ENCODE measurements around the gene PDE6G.

The PDE6G gene

GRCh38 chr17:81656118-81656743 lies at the start of gene PDE6G:
Gene PDE6G (minus strand): TSS chr17:81656542. CDS start chr17:81653305, 3,237 bp downstream.
- DNase-seq (ENCODE audit: low read depth) = no peak

- DNase-seq (ENCODE audit: low read depth) = no peak
These were observed 49.3 kb upstream of the PDE6G start for GRCh38 chr17:81705518-81706231.

GRCh38 chr17:81703747-81704654 lies 47.7 kb upstream of the PDE6G start:
- no peak for DNase-seq (ENCODE audit: low read depth)

- DNase-seq (ENCODE audit: low read depth) = peak; percentile 80
These were observed 46.8 kb upstream of the PDE6G start, which contains the start of gene MRPL12 for GRCh38 chr17:81702934-81703746. Gene MRPL12 (plus strand): TSS chr17:81703367. CDS start chr17:81703502, 135 bp downstream.

- DNase-seq (ENCODE audit: low read depth) = no peak
These were observed 45.1 kb upstream of the PDE6G start for GRCh38 chr17:81701288-81702071.

GRCh38 chr17:81700353-81701287 lies 44.3 kb upstream of the PDE6G start:
- no peak for DNase-seq (ENCODE audit: low read depth)

- no peak for DNase-seq (ENCODE audit: low read depth)
These were observed 41.1 kb upstream of the PDE6G start for GRCh38 chr17:81697261-81698044.

GRCh38 chr17:81696218-81696941 lies 40.0 kb upstream of the PDE6G start:
- no peak for DNase-seq (ENCODE audit: low read depth)

GRCh38 chr17:81695801-81696200 lies 39.5 kb upstream of the PDE6G start:
- DNase-seq (ENCODE audit: low read depth) = no peak

GRCh38 chr17:81695211-81695610 lies 38.9 kb upstream of the PDE6G start:
- DNase-seq (ENCODE audit: low read depth) = no peak

- DNase-seq (ENCODE audit: low read depth) = no peak
These were observed 38.5 kb upstream of the PDE6G start for GRCh38 chr17:81694810-81695209.

- DNase-seq (ENCODE audit: low read depth) = no peak
These were observed 37.3 kb upstream of the PDE6G start for GRCh38 chr17:81693509-81694210.

- DNase-seq (ENCODE audit: low read depth) = no peak
These were observed 35.3 kb upstream of the PDE6G start for GRCh38 chr17:81691608-81692007.

GRCh38 chr17:81691196-81691595 lies 34.9 kb upstream of the PDE6G start:
- no peak for DNase-seq (ENCODE audit: low read depth)

GRCh38 chr17:81690549-81690948 lies 34.2 kb upstream of the PDE6G start:
- DNase-seq (ENCODE audit: low read depth) = no peak

- DNase-seq (ENCODE audit: low read depth) = no peak
These were observed 33.7 kb upstream of the PDE6G start for GRCh38 chr17:81690066-81690465.

GRCh38 chr17:81688616-81689015 lies 32.3 kb upstream of the PDE6G start:
- no peak for DNase-seq (ENCODE audit: low read depth)

All from stimulated activated CD8-positive, alpha-beta memory T cell treated with anti-CD3 and anti-CD28 coated beads, Interleukin-15, amount 100 ng/mL, for 1 hour (primary cell).